ENCODE data around the gene ZNF805.
"Not testable (repeated sequence)": the region's sequence is repeated elsewhere in the genome, so short reads cannot be mapped to it uniquely, and the experiment has no call there.

The ZNF805 gene

DNA sequence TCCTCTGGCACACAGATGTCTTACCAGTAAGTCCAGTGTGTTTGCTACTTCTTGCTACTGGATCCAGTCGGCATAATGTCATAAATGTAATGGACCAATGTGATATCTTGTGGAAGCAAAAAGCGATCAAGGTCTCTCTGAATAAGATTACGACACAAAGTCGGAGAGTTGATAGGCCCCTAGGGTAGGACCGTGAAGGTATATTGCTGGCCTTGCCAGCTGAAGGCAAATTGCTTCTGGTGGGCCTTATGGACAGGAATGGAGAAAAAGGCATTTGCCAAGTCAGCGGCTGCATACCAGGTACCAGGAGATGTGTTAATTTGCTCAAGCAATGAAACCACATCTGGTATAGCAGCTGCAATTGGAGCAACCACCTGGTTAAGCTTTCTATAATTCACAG lies 42.6 kb upstream of the ZNF805 start:
- H3K27ac ChIP-seq (ENCODE audit: extremely low read depth, low read depth, low read length); CTCF ChIA-PET; H3K4me1 ChIP-seq (ENCODE audit: control insufficient read depth, insufficient read depth, low read length); H3K9me3 ChIP-seq (ENCODE audit: control insufficient read depth, insufficient read depth, low read depth, low read length); H3K4me3 ChIP-seq (ENCODE audit: low read depth, low read length); POLR2A ChIA-PET: not testable (repeated sequence)
- peaks cover 38 to 85% of the 10 kb centered on the region in 2 experiments for H3K36me3 ChIP-seq (ENCODE audit: control insufficient read depth in 2 of 2, insufficient read depth in 1 of 2, low read length in 2 of 2)
- TF ChIP-seq ZNF157 (tag by site-specific recombination; IDR thresholded peaks at IDR 0.05), result peak; percentile 94

DNA sequence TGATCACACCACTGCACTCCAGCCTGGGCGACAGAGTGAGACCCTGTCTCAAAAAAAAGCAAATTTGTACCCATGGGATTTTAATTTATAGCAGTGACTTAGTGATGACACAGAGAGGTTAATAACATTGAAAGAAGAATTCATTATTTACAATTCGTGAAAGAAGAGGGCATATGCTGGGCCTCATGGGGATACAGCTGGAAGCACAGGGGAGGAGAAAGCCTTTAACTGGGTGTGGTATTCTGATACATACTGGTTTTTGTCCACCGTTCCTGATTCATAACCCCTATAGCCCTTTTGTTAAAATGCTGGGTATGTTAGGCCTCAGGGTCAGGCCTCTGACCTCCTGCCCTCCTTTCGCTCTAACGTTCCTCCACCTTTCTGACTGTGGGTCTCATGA lies 38.3 kb upstream of the ZNF805 start:
- ChIA-PET CTCF (no interaction called here), POLR2A (interaction anchor here (3.8 kb wide), 1 partner anchor 11 kb away, joined by 17 read pairs; the partner anchor contains the start of gene ZNF264)
- Histone ChIP-seq H3K4me1 (ENCODE audit: control insufficient read depth, insufficient read depth, low read length) (no peaks in the 10 kb centered on the region), H3K27ac (ENCODE audit: extremely low read depth, low read depth, low read length) (no peak overlapping the region), H3K9me3 (ENCODE audit: control insufficient read depth, insufficient read depth, low read depth, low read length) (no peaks in the 10 kb centered on the region), H3K4me3 (ENCODE audit: low read depth, low read length) (no peak overlapping the region), H3K36me3 (ENCODE audit: control insufficient read depth in 2 of 2, insufficient read depth in 1 of 2, low read length in 2 of 2) (peaks cover 41 to 77% of the 10 kb centered on the region in 2 experiments)
- TF ChIP-seq ZNF639 (tag by site-specific recombination; IDR thresholded peaks at IDR 0.05), result no peak
- TF ChIP-seq TRIM28 (IDR thresholded peaks at IDR 0.05; ENCODE audit: borderline replicate concordance, low read length), result no peak
- no peak for TF ChIP-seq ZNF23 (tag by site-specific recombination; IDR thresholded peaks at IDR 0.05; ENCODE audit: borderline replicate concordance)
- no peak for TF ChIP-seq ZNF830 (tag by site-specific recombination; IDR thresholded peaks at IDR 0.05; ENCODE audit: low read depth)
- no peak for TF ChIP-seq ZSCAN30 (tag by site-specific recombination; IDR thresholded peaks at IDR 0.05)

GRCh38 chr19:57210381-57210780 lies 30.1 kb upstream of the ZNF805 start:
- ChIA-PET CTCF (interaction anchor here (0.6 kb wide), 1 partner anchor 27 kb away, joined by 3 read pairs; no protein-coding TSS in a partner anchor), POLR2A (interaction anchor here (0.8 kb wide), 1 partner anchor 19 kb away, joined by 3 read pairs; the partner anchor contains the start of gene ZNF264)
- no peaks in the 10 kb centered on the region for H3K4me1 ChIP-seq (ENCODE audit: control insufficient read depth, insufficient read depth, low read length)
- no peak overlapping the region for H3K27ac ChIP-seq (ENCODE audit: extremely low read depth, low read depth, low read length)
- peaks cover 79 to 88% of the 10 kb centered on the region in 2 experiments for H3K36me3 ChIP-seq (ENCODE audit: control insufficient read depth in 2 of 2, insufficient read depth in 1 of 2, low read length in 2 of 2)
- H3K9me3 ChIP-seq (ENCODE audit: control insufficient read depth, insufficient read depth, low read depth, low read length), result no peaks in the 10 kb centered on the region
- H3K4me3 ChIP-seq (ENCODE audit: low read depth, low read length), result no peak overlapping the region
- TF ChIP-seq MEIS1 (CRISPR knock-in tag; IDR thresholded peaks at IDR 0.05; ENCODE audit: borderline replicate concordance) (no peak), ZNF792 (tag by site-specific recombination; IDR thresholded peaks at IDR 0.05) (no peak), SALL2 (tag by site-specific recombination; IDR thresholded peaks at IDR 0.05; ENCODE audit: borderline replicate concordance) (no peak), ZNF239 (tag by site-specific recombination; IDR thresholded peaks at IDR 0.05) (no peak), ZNF426 (tag by site-specific recombination; IDR thresholded peaks at IDR 0.05) (no peak), ZNF354C (tag by site-specific recombination; IDR thresholded peaks at IDR 0.05; ENCODE audit: borderline replicate concordance, low read depth) (no peak), HOXA7 (CRISPR knock-in tag; IDR thresholded peaks at IDR 0.05; ENCODE audit: borderline replicate concordance) (no peak), GLIS2 (tag by site-specific recombination; IDR thresholded peaks at IDR 0.05) (no peak), ZNF549 (tag by site-specific recombination; IDR thresholded peaks at IDR 0.05) (no peak), SCRT2 (tag by site-specific recombination; IDR thresholded peaks at IDR 0.05) (no peak), ZNF16 (tag by site-specific recombination; IDR thresholded peaks at IDR 0.05; ENCODE audit: low read depth) (no peak)
- TF ChIP-seq, protein P1, sequence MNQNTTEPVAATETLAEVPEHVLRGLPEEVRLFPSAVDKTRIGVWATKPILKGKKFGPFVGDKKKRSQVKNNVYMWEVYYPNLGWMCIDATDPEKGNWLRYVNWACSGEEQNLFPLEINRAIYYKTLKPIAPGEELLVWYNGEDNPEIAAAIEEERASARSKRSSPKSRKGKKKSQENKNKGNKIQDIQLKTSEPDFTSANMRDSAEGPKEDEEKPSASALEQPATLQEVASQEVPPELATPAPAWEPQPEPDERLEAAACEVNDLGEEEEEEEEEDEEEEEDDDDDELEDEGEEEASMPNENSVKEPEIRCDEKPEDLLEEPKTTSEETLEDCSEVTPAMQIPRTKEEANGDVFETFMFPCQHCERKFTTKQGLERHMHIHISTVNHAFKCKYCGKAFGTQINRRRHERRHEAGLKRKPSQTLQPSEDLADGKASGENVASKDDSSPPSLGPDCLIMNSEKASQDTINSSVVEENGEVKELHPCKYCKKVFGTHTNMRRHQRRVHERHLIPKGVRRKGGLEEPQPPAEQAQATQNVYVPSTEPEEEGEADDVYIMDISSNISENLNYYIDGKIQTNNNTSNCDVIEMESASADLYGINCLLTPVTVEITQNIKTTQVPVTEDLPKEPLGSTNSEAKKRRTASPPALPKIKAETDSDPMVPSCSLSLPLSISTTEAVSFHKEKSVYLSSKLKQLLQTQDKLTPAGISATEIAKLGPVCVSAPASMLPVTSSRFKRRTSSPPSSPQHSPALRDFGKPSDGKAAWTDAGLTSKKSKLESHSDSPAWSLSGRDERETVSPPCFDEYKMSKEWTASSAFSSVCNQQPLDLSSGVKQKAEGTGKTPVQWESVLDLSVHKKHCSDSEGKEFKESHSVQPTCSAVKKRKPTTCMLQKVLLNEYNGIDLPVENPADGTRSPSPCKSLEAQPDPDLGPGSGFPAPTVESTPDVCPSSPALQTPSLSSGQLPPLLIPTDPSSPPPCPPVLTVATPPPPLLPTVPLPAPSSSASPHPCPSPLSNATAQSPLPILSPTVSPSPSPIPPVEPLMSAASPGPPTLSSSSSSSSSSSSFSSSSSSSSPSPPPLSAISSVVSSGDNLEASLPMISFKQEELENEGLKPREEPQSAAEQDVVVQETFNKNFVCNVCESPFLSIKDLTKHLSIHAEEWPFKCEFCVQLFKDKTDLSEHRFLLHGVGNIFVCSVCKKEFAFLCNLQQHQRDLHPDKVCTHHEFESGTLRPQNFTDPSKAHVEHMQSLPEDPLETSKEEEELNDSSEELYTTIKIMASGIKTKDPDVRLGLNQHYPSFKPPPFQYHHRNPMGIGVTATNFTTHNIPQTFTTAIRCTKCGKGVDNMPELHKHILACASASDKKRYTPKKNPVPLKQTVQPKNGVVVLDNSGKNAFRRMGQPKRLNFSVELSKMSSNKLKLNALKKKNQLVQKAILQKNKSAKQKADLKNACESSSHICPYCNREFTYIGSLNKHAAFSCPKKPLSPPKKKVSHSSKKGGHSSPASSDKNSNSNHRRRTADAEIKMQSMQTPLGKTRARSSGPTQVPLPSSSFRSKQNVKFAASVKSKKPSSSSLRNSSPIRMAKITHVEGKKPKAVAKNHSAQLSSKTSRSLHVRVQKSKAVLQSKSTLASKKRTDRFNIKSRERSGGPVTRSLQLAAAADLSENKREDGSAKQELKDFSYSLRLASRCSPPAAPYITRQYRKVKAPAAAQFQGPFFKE (tag by site-specific recombination; IDR thresholded peaks at IDR 0.05; ENCODE audit: borderline replicate concordance), result no peak
- TF ChIP-seq, protein P2, sequence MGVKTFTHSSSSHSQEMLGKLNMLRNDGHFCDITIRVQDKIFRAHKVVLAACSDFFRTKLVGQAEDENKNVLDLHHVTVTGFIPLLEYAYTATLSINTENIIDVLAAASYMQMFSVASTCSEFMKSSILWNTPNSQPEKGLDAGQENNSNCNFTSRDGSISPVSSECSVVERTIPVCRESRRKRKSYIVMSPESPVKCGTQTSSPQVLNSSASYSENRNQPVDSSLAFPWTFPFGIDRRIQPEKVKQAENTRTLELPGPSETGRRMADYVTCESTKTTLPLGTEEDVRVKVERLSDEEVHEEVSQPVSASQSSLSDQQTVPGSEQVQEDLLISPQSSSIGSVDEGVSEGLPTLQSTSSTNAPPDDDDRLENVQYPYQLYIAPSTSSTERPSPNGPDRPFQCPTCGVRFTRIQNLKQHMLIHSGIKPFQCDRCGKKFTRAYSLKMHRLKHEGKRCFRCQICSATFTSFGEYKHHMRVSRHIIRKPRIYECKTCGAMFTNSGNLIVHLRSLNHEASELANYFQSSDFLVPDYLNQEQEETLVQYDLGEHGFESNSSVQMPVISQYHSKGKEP (tag by site-specific recombination; IDR thresholded peaks at IDR 0.05), result no peak
- TF ChIP-seq, protein P3, sequence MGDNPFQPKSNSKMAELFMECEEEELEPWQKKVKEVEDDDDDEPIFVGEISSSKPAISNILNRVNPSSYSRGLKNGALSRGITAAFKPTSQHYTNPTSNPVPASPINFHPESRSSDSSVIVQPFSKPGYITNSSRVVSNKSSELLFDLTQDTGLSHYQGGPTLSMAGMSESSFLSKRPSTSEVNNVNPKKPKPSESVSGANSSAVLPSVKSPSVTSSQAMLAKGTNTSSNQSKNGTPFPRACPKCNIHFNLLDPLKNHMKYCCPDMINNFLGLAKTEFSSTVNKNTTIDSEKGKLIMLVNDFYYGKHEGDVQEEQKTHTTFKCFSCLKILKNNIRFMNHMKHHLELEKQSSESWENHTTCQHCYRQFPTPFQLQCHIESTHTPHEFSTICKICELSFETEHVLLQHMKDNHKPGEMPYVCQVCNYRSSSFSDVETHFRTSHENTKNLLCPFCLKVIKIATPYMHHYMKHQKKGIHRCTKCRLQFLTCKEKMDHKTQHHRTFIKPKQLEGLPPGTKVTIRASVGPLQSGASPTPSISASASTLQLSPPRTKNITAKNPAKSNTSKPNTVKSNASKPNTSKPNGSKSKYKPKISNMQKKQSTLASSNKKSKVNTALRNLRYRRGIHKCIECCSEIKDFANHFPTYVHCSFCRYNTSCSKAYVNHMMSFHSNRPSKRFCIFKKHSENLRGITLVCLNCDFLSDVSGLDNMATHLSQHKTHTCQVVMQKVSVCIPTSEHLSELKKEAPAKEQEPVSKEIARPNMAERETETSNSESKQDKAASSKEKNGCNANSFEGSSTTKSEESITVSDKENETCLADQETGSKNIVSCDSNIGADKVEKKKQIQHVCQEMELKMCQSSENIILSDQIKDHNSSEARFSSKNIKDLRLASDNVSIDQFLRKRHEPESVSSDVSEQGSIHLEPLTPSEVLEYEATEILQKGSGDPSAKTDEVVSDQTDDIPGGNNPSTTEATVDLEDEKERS (tag by site-specific recombination; IDR thresholded peaks at IDR 0.05), result no peak
